ENCODE data around the gene DES.

GRCh38 chr2:219429958-219430606 lies 11.9 kb downstream of the DES start:
- TF ChIP-seq POLR2A (IDR thresholded peaks at IDR 0.05; ENCODE audit: low read depth, low read length) (no peak), SPI1 (IDR thresholded peaks at IDR 0.05; ENCODE audit: low read depth, low read length) (no peak), POLR2AphosphoS5 (IDR thresholded peaks at IDR 0.05; ENCODE audit: low read depth, low read length) (no peak), TAF1 (IDR thresholded peaks at IDR 0.05; ENCODE audit: low read depth, low read length) (no peak)

Data from GM12891 (cell line).